Measurements from ENCODE around the gene SPIN2B.
"Not testable (repeated sequence)": the region's sequence is repeated elsewhere in the genome, so short reads cannot be mapped to it uniquely, and the experiment has no call there.

The SPIN2B gene

DNA sequence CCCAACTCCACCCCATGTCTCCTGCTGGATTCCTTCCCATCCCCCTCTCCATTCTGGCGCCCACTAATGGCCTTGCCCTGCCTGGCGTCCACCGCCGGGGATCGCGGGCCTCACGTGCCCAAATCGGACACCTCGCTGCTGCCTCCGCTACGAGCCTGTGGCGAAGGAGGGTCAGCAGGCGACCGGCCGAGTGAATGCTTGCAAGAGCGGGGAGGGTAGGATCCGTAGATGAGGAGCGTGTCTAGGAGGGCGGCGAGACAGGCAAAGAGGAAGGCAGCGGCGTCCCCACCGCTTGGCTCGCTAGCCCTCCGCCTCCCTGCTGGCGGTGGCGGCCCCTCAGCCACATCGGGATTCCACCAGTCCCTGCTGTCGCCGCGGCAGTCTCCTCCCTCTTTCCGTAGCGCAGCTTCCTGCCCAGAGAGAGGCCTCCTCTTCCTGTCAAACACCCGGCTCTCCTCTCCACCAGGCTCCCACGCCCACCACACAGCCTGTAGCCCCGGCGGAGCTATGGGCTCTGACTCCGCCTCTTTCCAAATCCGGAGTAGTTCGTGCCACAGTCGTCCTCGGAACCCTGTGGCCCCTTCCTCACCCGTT, at the start of gene SPIN2B:
Gene SPIN2B (minus strand): TSS at position 387 of the 594 bp plus-strand sequence.
- peak; percentile 59 for DNase-seq

- DNase-seq = no peak
These were observed 35.2 kb upstream of the SPIN2B start for GRCh38 chrX:57156397-57157049.

- DNase-seq = no peak
These were observed 33.8 kb upstream of the SPIN2B start for GRCh38 chrX:57155171-57155570.

- not testable (repeated sequence) for DNase-seq
These were observed 30.9 kb upstream of the SPIN2B start for GRCh38 chrX:57152222-57152621.

- DNase-seq = no peak
These were observed 17.3 kb upstream of the SPIN2B start for GRCh38 chrX:57138674-57139073.

DNA sequence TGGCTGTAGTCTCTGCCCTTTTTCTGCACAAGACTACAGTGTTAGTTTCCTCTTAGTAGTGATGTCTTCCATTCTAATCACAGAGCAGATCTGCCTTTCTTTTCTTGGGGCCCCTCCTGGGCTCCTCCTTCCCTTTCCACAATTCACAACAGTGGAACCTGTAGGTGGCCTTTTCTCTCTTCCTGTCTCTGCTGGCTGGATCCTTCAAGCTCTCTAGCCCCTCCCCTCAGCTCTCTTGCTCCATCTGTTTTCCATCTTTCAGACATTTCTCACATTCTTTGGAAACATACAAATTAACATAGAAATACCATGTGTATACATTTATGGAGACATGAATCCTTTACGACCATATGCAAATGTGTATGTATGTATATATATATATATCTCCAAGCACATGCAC, 16.2 kb upstream of the SPIN2B start:
- no peak for DNase-seq

DNA sequence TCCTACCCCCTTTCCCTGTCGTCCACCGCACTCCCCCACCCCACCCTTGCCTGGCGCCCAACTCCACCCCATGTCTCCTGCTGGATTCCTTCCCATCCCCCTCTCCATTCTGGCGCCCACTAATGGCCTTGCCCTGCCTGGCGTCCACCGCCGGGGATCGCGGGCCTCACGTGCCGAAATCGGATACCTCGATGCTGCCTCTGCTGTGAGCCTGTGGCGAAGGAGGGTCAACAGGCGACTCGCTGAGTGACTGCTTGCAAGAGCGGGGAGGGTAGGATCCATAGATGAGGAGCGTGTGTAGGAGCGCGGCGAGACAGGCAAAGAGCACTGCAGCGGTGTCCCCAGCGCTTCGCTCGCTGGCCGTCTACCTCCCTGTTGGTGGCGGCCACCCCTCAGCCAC, 15.7 kb upstream of the SPIN2B start, which contains the start of gene SPIN2A:
Gene SPIN2A (minus strand): TSS at position 325 of the 400 bp plus-strand sequence. CDS start 800 bp downstream, outside the sequence.
- DNase-seq = not testable (repeated sequence)

DNA sequence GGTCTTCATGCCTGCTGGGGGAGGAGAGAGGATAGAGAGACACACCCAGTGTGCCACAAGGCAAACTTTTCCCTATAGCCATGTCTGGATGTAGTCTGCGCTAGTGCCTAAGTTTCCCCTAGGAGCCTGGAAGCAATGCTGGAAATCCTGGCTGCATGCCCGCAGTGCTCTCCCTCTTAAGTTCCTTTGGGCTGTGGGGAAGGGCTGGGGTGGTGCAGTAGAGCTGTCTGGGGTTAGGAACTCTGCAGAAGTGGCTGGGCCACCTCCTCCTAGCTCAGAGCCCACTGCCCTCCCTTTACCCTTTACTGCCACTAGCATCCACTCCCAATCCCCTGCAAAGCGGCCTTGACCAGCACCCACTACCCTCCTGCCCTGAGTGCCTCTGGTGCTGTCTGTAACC, 15.2 kb upstream of the SPIN2B start:
- DNase-seq = not testable (repeated sequence)

DNA sequence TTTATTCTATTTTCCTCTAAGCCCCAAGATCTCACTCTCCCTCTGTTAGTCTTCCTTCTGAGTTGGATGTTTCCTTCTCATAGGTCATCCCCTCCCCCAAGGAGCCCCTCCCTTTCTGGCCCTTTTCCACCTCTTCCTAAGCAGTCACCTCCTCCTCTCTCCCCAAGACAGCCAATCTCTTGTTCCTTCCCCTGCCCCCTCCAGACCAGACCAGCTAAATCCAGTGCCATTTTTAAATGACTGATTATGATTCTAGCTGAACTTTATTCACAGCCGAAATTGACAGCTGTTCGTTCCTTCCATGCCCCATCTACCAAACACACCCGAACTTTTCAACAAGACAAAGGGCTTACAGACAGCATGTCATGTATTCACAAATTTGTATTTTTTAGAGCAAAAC, 13.9 kb upstream of the SPIN2B start:
- no peak for DNase-seq

- no peak for DNase-seq
These were observed 13.4 kb upstream of the SPIN2B start for GRCh38 chrX:57134702-57135101.

DNA sequence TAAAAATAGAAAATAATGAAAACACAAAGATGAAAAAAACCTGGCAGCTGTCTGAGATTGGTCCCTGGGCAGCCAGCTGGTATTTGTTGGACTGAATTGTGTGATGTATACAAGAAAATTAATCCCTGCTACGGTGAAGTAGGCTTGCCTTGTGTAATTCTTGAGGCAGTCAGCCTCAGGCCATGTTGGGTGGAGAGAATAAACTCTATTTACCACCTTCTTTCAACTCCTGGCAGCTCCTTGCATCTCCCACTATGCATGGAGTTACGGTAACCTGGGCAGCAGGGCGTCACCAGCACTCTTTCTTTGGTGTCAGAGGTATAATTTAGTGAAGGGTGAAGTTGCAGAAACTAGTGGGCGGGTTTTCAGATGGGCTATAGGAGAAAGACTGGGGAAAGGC, 12.4 kb upstream of the SPIN2B start:
- no peak for DNase-seq

DNA sequence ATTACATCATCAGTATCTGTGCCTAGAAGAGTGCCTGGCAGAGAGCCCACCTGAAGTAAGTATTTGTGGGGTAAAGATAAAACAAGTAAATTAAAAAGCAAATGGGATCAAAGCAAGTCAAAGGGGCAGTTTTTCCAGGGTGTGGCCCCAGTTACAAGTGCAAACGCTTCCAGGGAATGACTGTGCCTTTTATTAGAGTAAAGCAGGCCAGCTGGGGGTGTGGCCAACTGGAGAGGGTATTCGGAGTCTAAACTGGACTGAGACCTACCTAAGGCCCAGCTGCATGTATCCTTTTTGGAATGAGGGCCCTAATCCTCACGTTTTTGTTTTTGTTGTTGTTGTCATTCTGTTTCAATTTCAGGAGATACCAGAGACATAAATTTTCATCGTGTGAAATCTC, 11.9 kb upstream of the SPIN2B start:
- not testable (repeated sequence) for DNase-seq

DNA sequence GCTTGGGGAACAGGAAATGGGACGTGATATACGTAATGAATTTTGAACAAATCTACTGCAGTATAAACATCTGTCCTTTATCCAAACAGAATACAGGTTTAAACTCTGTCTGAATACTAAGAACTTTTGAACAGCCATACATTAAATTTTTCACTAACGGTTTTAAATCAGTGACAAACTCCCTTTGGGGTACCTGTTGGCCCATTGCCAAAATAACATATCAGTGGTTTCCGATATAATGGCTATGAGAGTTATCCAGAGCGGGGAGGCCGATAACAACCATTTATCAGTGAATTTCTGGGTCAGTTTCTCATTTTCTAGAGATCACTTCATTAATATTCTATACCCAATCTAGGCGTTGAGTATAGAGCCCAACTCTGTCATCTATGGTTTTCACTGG, 10.7 kb upstream of the SPIN2B start:
- DNase-seq = no peak

- no peak for DNase-seq
These were observed 468 bp upstream of the SPIN2B start for GRCh38 chrX:57121816-57122215.

DNA sequence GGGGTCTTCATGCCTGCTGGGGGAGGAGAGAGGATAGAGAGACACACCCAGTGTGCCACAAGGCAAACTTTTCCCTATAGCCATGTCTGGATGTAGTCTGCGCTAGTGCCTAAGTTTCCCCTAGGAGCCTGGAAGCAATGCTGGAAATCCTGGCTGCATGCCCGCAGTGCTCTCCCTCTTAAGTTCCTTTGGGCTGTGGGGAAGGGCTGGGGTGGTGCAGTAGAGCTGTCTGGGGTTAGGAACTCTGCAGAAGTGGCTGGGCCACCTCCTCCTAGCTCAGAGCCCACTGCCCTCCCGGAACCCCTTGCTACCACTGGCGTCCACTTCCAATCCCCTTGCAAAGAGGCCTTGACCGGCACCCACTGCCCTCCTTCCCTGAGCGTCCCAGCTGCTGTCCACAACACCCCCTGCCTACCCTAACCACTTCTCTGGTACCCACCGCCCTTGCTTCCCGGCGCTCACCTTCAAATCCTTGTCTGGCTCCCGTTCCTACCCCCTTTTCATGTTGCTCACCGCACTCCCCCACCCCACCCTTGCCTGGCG, 658 bp downstream of the SPIN2B start:
- DNase-seq = not testable (repeated sequence)

- no peak for DNase-seq
These were observed 1.9 kb downstream of the SPIN2B start for GRCh38 chrX:57119416-57119815.

GRCh38 chrX:57117566-57117965, 3.8 kb downstream of the SPIN2B start:
- DNase-seq = not testable (repeated sequence)

- no peak for DNase-seq
These were observed 16.4 kb downstream of the SPIN2B start for GRCh38 chrX:57104921-57105398.

DNA sequence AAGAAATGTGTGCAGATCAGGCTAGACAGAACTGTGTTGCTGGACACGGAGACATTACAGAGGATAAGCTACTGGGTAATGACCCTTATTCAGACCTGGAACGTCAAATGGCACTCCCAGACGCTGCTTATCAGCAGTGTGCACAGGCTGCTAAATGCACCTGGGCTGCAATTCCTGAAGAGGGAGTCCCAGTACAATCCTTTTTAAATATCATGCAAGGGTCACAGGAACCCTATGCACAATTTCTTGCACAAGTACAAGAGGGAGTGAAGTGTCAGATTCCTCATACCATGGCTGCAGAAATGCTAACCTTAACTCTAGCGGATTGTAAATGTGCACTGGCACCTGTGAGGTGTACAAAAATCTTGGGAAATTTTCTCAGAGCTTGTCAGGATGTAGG, 16.9 kb downstream of the SPIN2B start:
- DNase-seq = no peak

- DNase-seq = no peak
These were observed 17.9 kb downstream of the SPIN2B start for GRCh38 chrX:57103489-57103888.

DNA sequence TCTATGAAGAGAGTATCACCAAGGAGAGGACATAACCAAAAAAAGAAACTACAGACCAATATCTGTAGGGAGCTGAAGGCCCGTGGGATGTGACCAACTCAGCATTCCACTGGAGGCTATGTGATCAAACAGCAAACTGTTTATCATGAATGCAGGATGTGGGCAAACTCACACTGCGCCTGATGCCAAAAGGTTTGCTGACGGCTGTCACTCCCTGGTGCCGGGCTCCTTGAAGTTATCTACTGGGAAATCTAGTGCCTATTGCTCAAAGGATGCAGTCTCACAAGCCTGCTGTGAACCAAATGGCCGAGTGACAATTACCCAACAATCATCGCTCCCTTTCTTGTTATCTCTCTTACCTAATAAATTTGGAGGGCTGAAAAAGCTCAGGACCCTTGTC, 18.4 kb downstream of the SPIN2B start:
- not testable (repeated sequence) for DNase-seq

GRCh38 chrX:57083143-57083542, 38.2 kb downstream of the SPIN2B start:
- DNase-seq = no peak

GRCh38 chrX:57074458-57074857, 46.9 kb downstream of the SPIN2B start:
- DNase-seq = no peak
